ENCODE data around the gene CHRFAM7A.
"Not testable (repeated sequence)": the region's sequence is repeated elsewhere in the genome, so short reads cannot be mapped to it uniquely, and the experiment has no call there.

GRCh38 chr15:30435878-30436277 is 42.5 kb upstream of the CHRFAM7A start:
- not testable (repeated sequence) for TF ChIP-seq CTCF (conservative IDR thresholded peaks at IDR 0.05; ENCODE audit: low read length); EZH2phosphoT487 (IDR thresholded peaks at IDR 0.05; ENCODE audit: borderline replicate concordance)
